Activated CD4-positive, alpha-beta T cell treated with anti-CD3 and anti-CD28 coated beads, Interleukin-2, amount 50 U/mL, for 16 hours (primary cell): ENCODE data around the gene C1orf116.

Experiments
- DNase-seq: peaks from one replicate; pipeline ENCODE4 v3.0.0-alpha.2; 2020

C1orf116 gene

GRCh38 chr1:207018707-207019106, 13.8 kb downstream of the C1orf116 start:
- DNase-seq, result no peak

GRCh38 chr1:207017615-207018559, 14.7 kb downstream of the C1orf116 start:
- DNase-seq, result no peak

DNA sequence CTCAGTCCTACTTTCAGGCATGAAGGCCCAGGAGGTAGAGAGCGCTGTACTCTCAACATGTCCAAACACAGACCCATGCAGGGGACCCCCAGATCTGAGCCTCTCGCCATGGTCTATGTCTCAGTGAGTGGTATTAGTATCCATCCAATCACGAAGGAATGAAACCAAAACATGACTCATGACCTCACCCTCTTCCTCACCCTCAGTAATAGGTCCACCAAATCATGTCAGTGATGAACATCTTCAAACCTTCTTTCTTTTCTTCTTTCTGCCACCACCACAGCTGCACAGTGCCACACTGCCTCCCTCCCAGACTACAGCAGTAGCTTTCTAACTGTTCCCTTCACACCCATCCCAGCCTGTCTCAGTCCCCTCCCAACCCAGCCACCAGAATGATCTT, 16.8 kb downstream of the C1orf116 start:
- no peak for DNase-seq

DNA sequence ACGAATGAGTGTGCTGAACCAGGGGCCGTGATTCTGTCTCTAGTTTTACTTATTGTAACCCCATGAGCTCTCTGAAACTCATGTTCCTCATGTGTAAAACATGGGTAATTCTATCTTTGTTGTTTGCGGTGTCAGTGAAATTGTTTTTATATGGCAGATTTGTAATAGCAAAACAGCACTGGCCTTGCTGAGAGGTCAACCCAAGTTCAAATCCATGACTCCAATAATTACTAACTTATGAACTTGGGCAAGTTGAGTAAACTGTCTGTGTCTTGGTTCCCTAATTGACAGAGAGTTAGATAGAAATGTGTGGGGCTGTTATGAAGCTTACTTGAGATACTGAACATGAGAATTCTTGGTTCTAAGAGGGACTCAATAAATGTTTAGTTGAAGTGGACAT, 17.8 kb downstream of the C1orf116 start:
- DNase-seq, result no peak

DNA sequence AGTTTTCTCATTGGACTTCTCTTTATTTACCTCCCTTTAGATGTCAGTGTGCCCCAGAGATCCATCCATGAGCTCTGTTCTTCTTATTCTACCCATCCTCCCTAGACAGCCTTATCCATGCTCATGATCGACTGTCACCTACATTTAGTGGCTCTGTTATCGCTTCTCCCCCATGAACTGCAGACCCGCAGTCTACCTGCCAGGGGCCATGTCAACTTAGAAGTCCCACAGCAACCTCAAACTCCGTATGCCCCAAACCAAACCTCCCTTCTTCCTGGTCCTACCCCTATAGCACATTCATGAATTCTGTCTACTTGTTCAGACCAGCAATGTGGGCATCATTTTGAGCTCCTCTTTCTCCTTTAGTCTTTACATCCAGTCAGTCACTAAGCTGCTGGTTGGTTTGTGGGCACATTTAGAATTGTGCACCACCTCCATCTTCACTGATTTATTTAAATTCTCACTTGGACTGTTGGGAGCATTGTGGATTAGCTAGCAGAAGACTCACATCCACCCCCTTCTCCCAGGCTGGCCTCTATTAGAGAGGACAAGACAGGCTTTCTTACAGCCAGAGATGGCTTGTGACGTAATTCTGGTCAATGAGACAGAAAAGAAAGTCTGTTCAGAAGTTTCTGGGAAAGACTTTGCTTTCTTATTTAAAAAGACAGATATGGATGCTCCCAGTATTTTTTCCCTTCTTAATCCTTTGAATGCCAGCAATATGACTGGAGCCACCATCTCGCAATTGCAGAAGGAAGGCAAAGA, 19.1 kb downstream of the C1orf116 start:
- DNase-seq, result no peak

GRCh38 chr1:207010726-207011125, 21.8 kb downstream of the C1orf116 start:
- DNase-seq, result no peak

DNA sequence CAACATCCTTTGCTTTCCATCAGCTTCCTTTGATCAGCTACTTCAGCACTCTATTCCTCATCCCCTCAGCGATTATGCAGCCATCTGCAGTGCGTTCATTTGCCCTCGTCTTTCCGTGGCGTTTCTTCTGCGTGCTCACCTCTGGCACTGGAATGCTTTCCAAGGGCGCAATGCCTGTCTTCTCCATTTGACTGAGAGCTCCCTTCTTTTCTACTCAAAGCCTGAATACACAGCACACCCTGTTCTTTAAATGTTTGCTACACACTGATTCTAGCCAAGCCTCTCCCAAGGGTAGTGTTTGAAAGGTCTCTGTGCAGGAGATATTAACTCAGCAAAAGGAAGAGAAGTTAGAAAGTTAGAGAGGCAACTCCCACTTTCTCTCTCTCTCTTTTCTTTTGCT, 22.6 kb downstream of the C1orf116 start:
- no peak for DNase-seq

DNA sequence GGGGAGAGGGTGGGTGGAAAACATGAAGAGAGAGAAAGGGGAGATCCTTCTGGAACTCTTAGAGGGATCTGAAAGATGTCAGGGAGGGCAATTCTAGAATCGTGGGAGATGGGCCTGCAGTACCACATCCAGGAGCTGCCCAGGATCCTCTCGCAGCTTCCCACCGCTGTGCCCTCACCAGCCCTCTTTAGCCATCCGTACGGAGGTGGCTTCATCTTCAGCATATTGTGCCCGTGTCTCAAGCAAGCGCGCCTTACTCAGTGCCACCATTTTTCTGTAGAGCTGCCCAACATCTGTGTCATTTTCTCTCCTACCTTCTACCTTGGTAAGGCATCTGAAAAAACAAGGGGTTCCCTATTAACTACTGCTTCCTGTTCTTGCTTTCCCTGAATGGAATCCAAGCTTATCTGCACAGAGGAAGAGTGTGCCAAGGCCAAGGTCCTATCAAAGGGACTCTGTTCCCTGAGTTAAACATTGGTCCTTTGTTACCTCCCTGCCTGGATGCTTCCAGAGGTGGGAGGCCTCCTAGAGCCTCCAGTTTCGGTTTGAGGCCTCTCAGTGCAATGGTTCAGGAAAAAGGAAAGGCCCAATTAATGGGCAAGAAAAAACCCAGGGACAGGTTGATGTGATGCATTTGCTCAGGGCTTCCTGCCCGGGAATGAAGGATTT, 23.2 kb downstream of the C1orf116 start:
- DNase-seq, result no peak

DNA sequence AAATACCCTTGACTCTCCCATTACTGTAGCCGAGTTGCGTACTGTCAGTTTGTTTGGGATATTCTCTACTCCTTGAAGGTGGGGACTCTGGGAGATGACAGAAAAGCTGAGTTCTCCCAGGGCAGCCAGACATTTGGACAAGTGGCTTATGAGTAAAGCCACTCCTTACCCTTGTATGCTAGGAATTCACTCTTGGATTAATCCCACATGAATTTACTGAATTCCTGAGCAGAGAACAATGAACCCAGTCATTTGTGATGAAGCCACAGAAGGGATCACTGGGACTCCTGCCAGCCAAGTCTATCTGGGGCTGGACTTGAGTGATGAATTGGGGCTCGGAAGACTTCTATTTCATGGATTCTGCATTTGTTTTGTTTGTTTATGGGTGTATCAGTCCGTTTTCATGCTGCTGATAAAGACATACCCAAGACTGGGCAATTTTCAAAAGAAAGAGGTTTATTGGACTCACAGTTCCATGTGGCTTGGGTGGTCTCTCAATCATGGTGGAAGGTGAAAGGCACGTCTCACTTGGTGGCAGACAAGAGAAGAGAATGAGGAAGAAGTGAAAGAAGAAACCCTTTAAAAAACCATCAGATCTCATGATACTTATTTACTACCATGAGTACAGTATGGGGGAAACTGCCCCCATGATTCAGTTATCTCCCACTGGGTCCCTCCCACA, 25.1 kb downstream of the C1orf116 start:
- DNase-seq, result no peak

DNA sequence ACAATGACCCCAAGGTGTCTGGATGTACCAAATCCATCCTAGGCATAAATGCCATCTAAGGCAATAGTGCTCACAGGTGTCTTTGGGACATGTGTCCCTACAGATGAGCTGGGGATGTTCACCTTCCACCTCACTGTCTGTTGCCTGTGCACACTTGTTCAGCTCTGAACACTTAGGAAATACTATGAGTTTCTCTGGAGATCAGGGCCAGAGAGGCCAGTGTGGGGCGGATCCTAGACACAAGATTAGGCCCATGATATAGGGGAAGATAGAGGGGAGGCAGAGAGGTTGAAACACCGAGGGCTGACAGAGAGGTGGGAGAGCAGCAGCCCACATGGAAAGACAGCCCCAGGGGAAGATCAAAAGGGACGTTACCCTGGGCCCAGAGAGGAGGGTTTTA, 25.6 kb downstream of the C1orf116 start:
- no peak for DNase-seq

- DNase-seq, result no peak
Observed at GRCh38 chr1:207006083-207006482, 26.5 kb downstream of the C1orf116 start.

GRCh38 chr1:207004931-207005830, 27.4 kb downstream of the C1orf116 start:
- DNase-seq, result peak; percentile 30

DNA sequence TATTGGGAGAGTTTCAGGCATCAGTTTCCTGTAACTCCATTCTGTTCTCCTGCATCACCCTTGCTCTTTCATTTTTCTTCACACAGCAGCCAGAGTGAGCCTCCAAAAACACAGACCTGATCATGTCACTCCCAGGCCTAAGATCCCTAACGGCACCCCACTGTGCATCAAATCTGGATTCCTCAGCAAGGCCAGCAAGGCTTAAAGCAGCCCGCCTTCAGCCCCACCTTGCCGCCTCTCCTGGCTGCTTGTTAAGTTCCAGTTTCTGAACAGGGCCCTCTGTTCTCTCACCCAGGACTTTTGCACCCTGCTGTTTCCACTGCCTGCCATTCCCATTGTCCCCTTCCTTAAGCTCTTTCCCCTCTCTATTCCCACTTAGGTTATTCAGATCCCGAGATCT, 29.3 kb downstream of the C1orf116 start:
- DNase-seq, result no peak

GRCh38 chr1:207002724-207003146, 29.8 kb downstream of the C1orf116 start:
- no peak for DNase-seq

GRCh38 chr1:207001492-207002245, 30.9 kb downstream of the C1orf116 start:
- no peak for DNase-seq

GRCh38 chr1:207000651-207001291, 31.8 kb downstream of the C1orf116 start:
- DNase-seq, result no peak

DNA sequence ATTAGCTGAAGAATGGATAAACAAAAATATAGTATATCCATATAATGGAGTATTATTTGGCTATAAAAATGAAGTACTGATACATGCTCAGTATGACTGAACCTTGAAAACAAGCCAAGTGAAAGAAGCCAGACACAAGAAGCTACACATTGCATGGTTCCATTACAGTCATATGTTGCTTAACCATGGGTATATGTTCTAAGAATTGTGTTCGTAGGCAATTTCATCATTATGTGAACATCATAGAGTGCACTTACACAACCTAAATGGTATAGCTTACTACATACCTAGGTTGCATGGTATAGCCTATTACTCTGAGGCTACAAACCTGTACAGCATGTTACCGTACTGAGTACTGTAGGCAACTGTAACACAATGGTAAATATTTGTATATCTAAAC, 33.7 kb downstream of the C1orf116 start:
- DNase-seq, result no peak

- DNase-seq, result no peak
Observed at GRCh38 chr1:206992790-206993189, 39.8 kb downstream of the C1orf116 start.

DNA sequence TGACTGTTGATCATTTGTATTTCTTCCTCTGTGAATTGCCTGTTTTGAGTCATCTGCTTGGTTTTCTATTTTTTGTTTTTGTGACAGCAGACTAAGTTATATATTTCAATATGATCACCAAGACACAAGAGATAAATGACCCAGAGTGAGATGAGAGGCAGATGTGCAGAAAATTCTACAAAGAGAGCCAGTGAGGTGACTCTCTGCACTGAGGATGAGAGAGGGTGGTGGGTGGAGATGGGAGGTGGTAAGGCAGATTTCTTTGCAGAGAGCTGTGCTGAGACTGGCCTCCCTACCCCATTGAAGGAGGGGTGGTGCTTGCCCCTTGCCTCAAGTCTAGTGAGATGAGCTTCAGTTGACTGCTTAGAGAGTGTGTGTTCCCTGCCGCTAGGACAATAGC, 44.7 kb downstream of the C1orf116 start:
- DNase-seq, result no peak

- DNase-seq, result no peak
Observed at GRCh38 chr1:206986885-206987284, 45.7 kb downstream of the C1orf116 start.
